GM12873 (cell line): ENCODE measurements around the gene DNAJC11.

Experiments
- TF ChIP-seq, protein P1 (sequence below): IDR thresholded peaks from 2 replicates; pipeline ENCODE4 v1.5.1; 2012; ENCODE audit warnings: low read depth, mild to moderate bottlenecking, moderate library complexity, low read length, control low read depth; ENCODE audit not compliant: insufficient read depth; ENCODE audit errors: missing control alignments

The DNAJC11 gene

GRCh38 chr1:6591644-6592043, 110.0 kb downstream of the DNAJC11 start:
- TF ChIP-seq, protein P1, sequence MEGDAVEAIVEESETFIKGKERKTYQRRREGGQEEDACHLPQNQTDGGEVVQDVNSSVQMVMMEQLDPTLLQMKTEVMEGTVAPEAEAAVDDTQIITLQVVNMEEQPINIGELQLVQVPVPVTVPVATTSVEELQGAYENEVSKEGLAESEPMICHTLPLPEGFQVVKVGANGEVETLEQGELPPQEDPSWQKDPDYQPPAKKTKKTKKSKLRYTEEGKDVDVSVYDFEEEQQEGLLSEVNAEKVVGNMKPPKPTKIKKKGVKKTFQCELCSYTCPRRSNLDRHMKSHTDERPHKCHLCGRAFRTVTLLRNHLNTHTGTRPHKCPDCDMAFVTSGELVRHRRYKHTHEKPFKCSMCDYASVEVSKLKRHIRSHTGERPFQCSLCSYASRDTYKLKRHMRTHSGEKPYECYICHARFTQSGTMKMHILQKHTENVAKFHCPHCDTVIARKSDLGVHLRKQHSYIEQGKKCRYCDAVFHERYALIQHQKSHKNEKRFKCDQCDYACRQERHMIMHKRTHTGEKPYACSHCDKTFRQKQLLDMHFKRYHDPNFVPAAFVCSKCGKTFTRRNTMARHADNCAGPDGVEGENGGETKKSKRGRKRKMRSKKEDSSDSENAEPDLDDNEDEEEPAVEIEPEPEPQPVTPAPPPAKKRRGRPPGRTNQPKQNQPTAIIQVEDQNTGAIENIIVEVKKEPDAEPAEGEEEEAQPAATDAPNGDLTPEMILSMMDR: no peak

- TF ChIP-seq, protein P1: no peak
Measured at GRCh38 chr1:6591222-6591621, 110.4 kb downstream of the DNAJC11 start.

- TF ChIP-seq, protein P1: no peak
Measured at GRCh38 chr1:6590046-6590445, 111.6 kb downstream of the DNAJC11 start.

GRCh38 chr1:6588893-6589520, 112.6 kb downstream of the DNAJC11 start:
- TF ChIP-seq, protein P1: no peak

DNA sequence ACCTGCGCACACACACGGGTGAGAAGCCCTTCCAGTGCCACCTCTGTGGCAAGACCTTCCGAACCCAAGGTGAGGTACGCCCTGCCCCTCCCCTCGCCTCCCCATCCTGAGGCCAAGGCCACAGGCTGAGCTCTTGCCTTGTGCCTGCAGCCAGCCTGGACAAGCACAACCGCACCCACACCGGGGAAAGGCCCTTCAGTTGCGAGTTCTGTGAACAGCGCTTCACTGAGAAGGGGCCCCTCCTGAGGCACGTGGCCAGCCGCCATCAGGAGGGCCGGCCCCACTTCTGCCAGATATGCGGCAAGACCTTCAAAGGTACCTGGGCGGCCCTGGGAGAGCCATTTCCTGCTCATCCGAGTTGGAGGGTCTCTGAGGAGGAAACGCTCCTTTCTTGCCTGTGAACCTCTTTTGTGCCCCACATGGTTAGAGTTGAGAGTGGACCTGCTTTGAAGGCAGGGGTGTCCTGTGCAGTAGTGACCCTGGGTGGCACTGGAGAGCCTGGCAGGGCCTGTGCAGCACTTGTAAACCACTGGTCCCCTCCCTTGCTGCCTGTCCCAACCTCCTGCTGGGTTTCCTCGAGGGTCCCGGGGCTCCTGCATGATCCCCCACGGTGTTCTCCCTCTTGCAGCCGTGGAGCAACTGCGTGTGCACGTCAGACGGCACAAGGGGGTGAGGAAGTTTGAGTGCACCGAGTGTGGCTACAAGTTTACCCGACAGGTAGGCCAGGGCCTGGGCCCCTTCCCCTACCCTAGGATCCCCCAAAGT, 113.3 kb downstream of the DNAJC11 start:
- TF ChIP-seq, protein P1: no peak

DNA sequence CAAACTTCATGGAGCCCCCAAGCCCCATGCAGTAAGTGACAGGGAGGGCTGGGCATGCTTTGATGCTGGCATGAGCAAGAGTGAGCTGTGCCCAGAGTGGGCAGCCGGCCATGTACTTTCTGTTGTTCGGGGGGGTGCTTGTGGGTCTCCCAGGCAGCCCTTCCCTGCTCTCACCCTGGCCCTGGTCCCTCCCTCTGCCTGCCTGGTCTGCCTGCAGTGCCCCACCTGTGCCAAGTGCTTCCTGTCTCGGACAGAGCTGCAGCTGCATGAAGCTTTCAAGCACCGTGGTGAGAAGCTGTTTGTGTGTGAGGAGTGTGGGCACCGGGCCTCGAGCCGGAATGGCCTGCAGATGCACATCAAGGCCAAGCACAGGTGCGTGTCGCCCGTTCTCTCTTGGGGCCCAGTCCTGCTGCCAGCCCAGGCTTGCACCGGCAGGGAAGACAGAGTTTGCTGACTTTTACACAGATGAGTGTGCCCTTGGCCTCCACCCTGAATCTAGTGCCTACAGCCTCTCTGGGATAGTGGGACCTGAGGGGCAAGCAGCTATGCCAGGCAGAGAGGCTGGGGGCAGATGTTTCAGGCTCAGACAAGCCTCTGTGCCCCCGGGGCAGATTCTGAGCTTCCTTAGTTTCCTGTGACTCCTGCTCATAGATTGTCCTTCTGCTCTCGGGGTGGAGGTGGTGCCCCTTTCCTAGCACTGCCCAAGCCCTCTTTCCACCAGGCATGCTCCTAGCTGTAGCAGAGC, 114.2 kb downstream of the DNAJC11 start:
- TF ChIP-seq, protein P1: no peak

GRCh38 chr1:6586404-6586816, 115.2 kb downstream of the DNAJC11 start:
- TF ChIP-seq, protein P1: no peak
